ENCODE results near the gene SERPINE2. TPM values are rescaled to one million over a fixed set of nuclear protein-coding genes. Genes with fewer than 3 reads are reported as not detected.

SERPINE2 gene
- total and polyA plus RNA-seq, 11 donors: 9.3 to 61.7 (median 22.1) TPM

- 74 to 85% (median 84%) methylated on average over 5 of the region's 5 CpGs for WGBS, 4 donors
- intact Hi-C loops (cut with DNase I): loop anchor here in 7 of 10 donors (2.0 to 10.0 kb wide), 8 partner anchors 37 to 789 kb away; partner anchors contain the start of gene SERPINE2 (in 3 of the 7)
- Histone ChIP-seq H3K36me3 (peaks cover 0 to 56% (median 3%) of the 10 kb centered on the region in 9 donors), H3K4me3 (no peak overlapping the region), H3K4me1 (peaks cover 0 to 6% (median 0%) of the 10 kb centered on the region in 12 donors), H3K9me3 (no peaks in the 10 kb centered on the region), H3K27ac (no peak overlapping the region), H3K27me3 (no peaks in the 10 kb centered on the region)
- TF ChIP-seq CTCF (IDR thresholded peaks at IDR 0.05): no peak
- TF ChIP-seq POLR2A (IDR thresholded peaks at IDR 0.05): no peak
- ATAC-seq (peak in 1 of 4 donors; percentile 41), DNase-seq (no peak)
These were observed 43.5 kb downstream of the SERPINE2 start for GRCh38 chr2:223995569-223995968.

GRCh38 chr2:223994562-223995162 is 44.4 kb downstream of the SERPINE2 start:
- TF ChIP-seq POLR2A (IDR thresholded peaks at IDR 0.05) (no peak), CTCF (IDR thresholded peaks at IDR 0.05) (no peak)
- Histone ChIP-seq H3K27me3 (no peaks in the 10 kb centered on the region), H3K9me3 (no peaks in the 10 kb centered on the region), H3K27ac (no peak overlapping the region), H3K36me3 (peaks cover 0 to 56% (median 3%) of the 10 kb centered on the region in 9 donors), H3K4me3 (no peak overlapping the region), H3K4me1 (peaks cover 0 to 6% (median 0%) of the 10 kb centered on the region in 12 donors)
- intact Hi-C loops (cut with DNase I): loop anchor here in 7 of 10 donors (1.0 to 10.0 kb wide), 9 partner anchors 38 to 790 kb away; partner anchors contain the start of gene SERPINE2 (in 3 of the 7)
- ATAC-seq (no peak), DNase-seq (no peak)
- WGBS, 4 donors: 86 to 92% (median 89%) methylated on average over 4 of the region's 4 CpGs

GRCh38 chr2:223993634-223994232 is 45.4 kb downstream of the SERPINE2 start:
- peaks cover 0 to 6% (median 0%) of the 10 kb centered on the region in 12 donors for H3K4me1 ChIP-seq
- WGBS, 4 donors: 33 to 36% (median 34%) methylated on average over 5 of the region's 5 CpGs
- H3K27ac ChIP-seq: no peak overlapping the region
- DNase-seq (peak in 4 of 5 donors; percentile 33 to 59 (median 52)), ATAC-seq (peak; percentile 27 to 77 (median 68))
- intact Hi-C loops (cut with DNase I): loop anchor here (1.0 to 10.0 kb wide), 6 partner anchors 45 to 791 kb away; partner anchors contain the start of gene SERPINE2 (in 1 of the 10)
- H3K9me3 ChIP-seq: no peaks in the 10 kb centered on the region
- no peak overlapping the region for H3K4me3 ChIP-seq
- H3K27me3 ChIP-seq: no peaks in the 10 kb centered on the region
- TF ChIP-seq POLR2A (IDR thresholded peaks at IDR 0.05) (no peak), CTCF (IDR thresholded peaks at IDR 0.05) (peak; percentile 69 to 90 (median 82))
- H3K36me3 ChIP-seq: peaks cover 0 to 55% (median 3%) of the 10 kb centered on the region in 9 donors

- H3K4me1 ChIP-seq: peaks cover 0 to 6% (median 0%) of the 10 kb centered on the region in 12 donors
- DNase-seq (no peak), ATAC-seq (no peak)
- H3K4me3 ChIP-seq: no peak overlapping the region
- intact Hi-C loops (cut with DNase I): loop anchor here in 6 of 10 donors (2.0 to 10.0 kb wide), 3 partner anchors 293 to 793 kb away; no protein-coding TSS in a partner anchor
- no peak overlapping the region for H3K27ac ChIP-seq
- H3K27me3 ChIP-seq: peaks cover 0 to 5% (median 0%) of the 10 kb centered on the region in 9 donors
- TF ChIP-seq CTCF (IDR thresholded peaks at IDR 0.05) (no peak), POLR2A (IDR thresholded peaks at IDR 0.05) (no peak)
- H3K36me3 ChIP-seq: peaks cover 0 to 56% (median 0%) of the 10 kb centered on the region in 9 donors
- H3K9me3 ChIP-seq: no peaks in the 10 kb centered on the region
- WGBS, 4 donors: 91 to 95% (median 91%) methylated on average over 12 of the region's 12 CpGs
These were observed 47.5 kb downstream of the SERPINE2 start for GRCh38 chr2:223991611-223992010.

Measured in heart left ventricle (tissue), 16 donors.